BE2C (cell line): ENCODE measurements around the gene RIMBP3C.
"Not testable (repeated sequence)": the region's sequence is repeated elsewhere in the genome, so short reads cannot be mapped to it uniquely, and the experiment has no call there.

Source experiments
- DNase-seq: peaks from one replicate; pipeline ENCODE4 v3.0.0-alpha.2; 2020
- H3K27me3 ChIP-seq: fragments of 250-450 bp; sonication (Bioruptor Pico); 2 replicates; pipeline ENCODE4 v1.5.1; 2020; ENCODE audit warnings: mild to moderate bottlenecking
- H3K36me3 ChIP-seq: fragments of 250-450 bp; sonication (Bioruptor Pico); 2 replicates; pipeline ENCODE4 v1.5.1; 2020; ENCODE audit warnings: mild to moderate bottlenecking
- H3K4me1 ChIP-seq: fragments of 250-450 bp; sonication (Bioruptor Pico); 2 replicates; pipeline ENCODE4 v1.5.1; 2020
- H3K4me3 ChIP-seq: 2 replicates; pipeline ENCODE4 v1.5.1; 2011; ENCODE audit warnings: low read depth, low read length
- H3K9me3 ChIP-seq: fragments of 250-450 bp; sonication (Bioruptor Pico); 2 replicates; pipeline ENCODE4 v1.5.1; 2020

Gene RIMBP3C

GRCh38 chr22:21516970-21517764 is 34.1 kb downstream of the RIMBP3C start:
- not testable (repeated sequence) for H3K4me1 ChIP-seq, H3K36me3 ChIP-seq, H3K9me3 ChIP-seq, H3K4me3 ChIP-seq, DNase-seq, H3K27me3 ChIP-seq

- H3K4me3 ChIP-seq, H3K36me3 ChIP-seq, H3K4me1 ChIP-seq, H3K9me3 ChIP-seq, H3K27me3 ChIP-seq, DNase-seq: not testable (repeated sequence)
These were observed 34.7 kb downstream of the RIMBP3C start for GRCh38 chr22:21516522-21516921.

- not testable (repeated sequence) for H3K4me3 ChIP-seq, H3K27me3 ChIP-seq, H3K36me3 ChIP-seq, DNase-seq, H3K9me3 ChIP-seq, H3K4me1 ChIP-seq
These were observed 36.0 kb downstream of the RIMBP3C start for GRCh38 chr22:21515234-21515633.

GRCh38 chr22:21514117-21514516 is 37.1 kb downstream of the RIMBP3C start:
- H3K4me1 ChIP-seq, DNase-seq, H3K9me3 ChIP-seq, H3K27me3 ChIP-seq, H3K36me3 ChIP-seq, H3K4me3 ChIP-seq: not testable (repeated sequence)

GRCh38 chr22:21512022-21512421 is 39.2 kb downstream of the RIMBP3C start:
- H3K4me1 ChIP-seq = not testable (repeated sequence)

GRCh38 chr22:21510397-21510796 is 40.9 kb downstream of the RIMBP3C start:
- H3K4me1 ChIP-seq, H3K36me3 ChIP-seq, DNase-seq, H3K27me3 ChIP-seq, H3K4me3 ChIP-seq, H3K9me3 ChIP-seq: not testable (repeated sequence)

More at GRCh38 chr22:21512022-21512421, 39.2 kb downstream of the RIMBP3C start:
- not testable (repeated sequence) for H3K4me3 ChIP-seq, DNase-seq, H3K27me3 ChIP-seq, H3K9me3 ChIP-seq, H3K36me3 ChIP-seq

- H3K4me1 ChIP-seq, H3K36me3 ChIP-seq, H3K4me3 ChIP-seq, H3K9me3 ChIP-seq, DNase-seq, H3K27me3 ChIP-seq: not testable (repeated sequence)
These were observed 51.4 kb downstream of the RIMBP3C start for GRCh38 chr22:21499623-21500506.

GRCh38 chr22:21498489-21498888 is 52.8 kb downstream of the RIMBP3C start:
- not testable (repeated sequence) for H3K9me3 ChIP-seq, H3K36me3 ChIP-seq, DNase-seq, H3K4me3 ChIP-seq, H3K27me3 ChIP-seq, H3K4me1 ChIP-seq

- H3K4me1 ChIP-seq, H3K4me3 ChIP-seq, DNase-seq, H3K36me3 ChIP-seq, H3K27me3 ChIP-seq, H3K9me3 ChIP-seq: not testable (repeated sequence)
These were observed 53.3 kb downstream of the RIMBP3C start for GRCh38 chr22:21497984-21498383.
